ENCODE data around the gene FAM216A. TPM values are rescaled to one million over a fixed set of nuclear protein-coding genes. Genes with fewer than 3 reads are reported as not detected.

FAM216A gene
- total and polyA plus RNA-seq, 5 donors from 2014 or later = 3.1 to 9.8 (median 4.3) TPM

DNA sequence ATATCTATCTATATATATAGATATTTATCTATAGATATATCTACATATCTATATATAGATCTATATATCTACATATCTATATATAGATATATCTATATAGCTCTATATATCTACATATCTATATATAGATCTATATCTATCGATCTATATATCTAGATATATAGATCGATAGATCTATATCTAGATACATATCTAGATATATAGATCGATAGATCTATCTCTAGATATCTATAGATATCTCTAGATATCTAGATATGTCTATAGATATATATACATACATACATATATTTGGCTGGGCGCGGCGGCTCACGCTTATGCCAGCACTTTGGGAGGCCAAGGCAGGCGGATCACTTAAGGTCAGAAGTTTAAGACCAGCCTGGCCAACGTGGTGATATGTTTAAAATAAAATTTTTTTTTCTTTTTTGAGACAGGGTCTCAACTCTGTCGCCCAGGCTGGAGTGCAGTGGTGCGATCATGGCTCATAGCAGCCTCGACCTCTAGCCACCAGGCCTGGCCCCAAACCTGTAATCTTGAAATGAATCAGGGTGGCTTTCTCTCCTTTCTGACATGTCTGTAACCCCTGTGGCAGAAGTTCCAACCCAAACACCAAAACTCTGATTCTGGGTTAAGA lies 36.6 kb upstream of the FAM216A start:
- Histone ChIP-seq H3K4me1 (ENCODE audit: control insufficient read depth, insufficient read depth, low read length, poor library complexity, severe bottlenecking) (peaks cover 3% of the 10 kb centered on the region), H3K9me3 (ENCODE audit: control insufficient read depth in 2 of 2, low read length in 2 of 2) (no peaks in the 10 kb centered on the region), H3K4me3 (ENCODE audit: low read depth, low read length) (no peak overlapping the region), H3K27ac (ENCODE audit: insufficient read depth, low read length, poor library complexity, severe bottlenecking) (peak overlapping the region; percentile 57), H3K36me3 (ENCODE audit: control insufficient read depth, insufficient read depth, low read length) (peaks cover 15% of the 10 kb centered on the region), H3K27me3 (ENCODE audit: control insufficient read depth, insufficient read depth, low read length) (no peaks in the 10 kb centered on the region)
- ATAC-seq (ENCODE audit: low read depth in 2 of 2) = no peak
- H3K9me3 Mint-ChIP-seq = no peaks in the 10 kb centered on the region
- H3K27ac Mint-ChIP-seq = peak overlapping the region in 1 of 3 donors; percentile 99
- DNase-seq = no peak
- peaks cover 15% of the 10 kb centered on the region for H3K36me3 Mint-ChIP-seq
- peaks cover 0 to 7% (median 3%) of the 10 kb centered on the region in 4 donors for H3K4me1 Mint-ChIP-seq
- peaks cover 4% of the 10 kb centered on the region for H3K27me3 Mint-ChIP-seq
- peak overlapping the region in 1 of 4 donors; percentile 87 for H3K4me3 Mint-ChIP-seq

DNA sequence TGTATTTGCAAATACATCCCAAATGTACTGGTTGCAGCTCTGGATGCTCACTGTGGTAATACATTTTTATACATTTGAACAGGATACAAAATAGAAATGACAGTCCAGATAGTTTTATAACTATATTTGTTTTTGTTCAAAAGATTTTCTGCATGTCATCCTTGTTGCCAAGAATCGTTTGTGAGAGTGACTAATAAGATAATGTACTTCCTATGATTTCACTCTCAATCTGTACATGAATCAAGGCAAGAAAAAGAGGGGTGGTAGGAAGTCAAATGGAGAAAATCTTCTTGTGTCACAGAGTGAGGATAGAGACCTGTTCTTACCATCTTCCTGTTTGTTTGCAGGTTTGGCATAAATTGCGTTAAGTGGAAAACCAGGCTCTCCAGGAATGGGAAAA lies 32.4 kb upstream of the FAM216A start:
- Mint-ChIP-seq H3K4me3 (no peak overlapping the region), H3K36me3 (peaks cover 29% of the 10 kb centered on the region), H3K27me3 (no peaks in the 10 kb centered on the region), H3K27ac (no peak overlapping the region), H3K9me3 (no peaks in the 10 kb centered on the region), H3K4me1 (peaks cover 0 to 5% (median 2%) of the 10 kb centered on the region in 4 donors)
- Histone ChIP-seq H3K36me3 (ENCODE audit: control insufficient read depth, insufficient read depth, low read length) (peaks cover 51% of the 10 kb centered on the region), H3K9me3 (ENCODE audit: control insufficient read depth in 2 of 2, low read length in 2 of 2) (no peaks in the 10 kb centered on the region), H3K27me3 (ENCODE audit: control insufficient read depth, insufficient read depth, low read length) (no peaks in the 10 kb centered on the region), H3K27ac (ENCODE audit: insufficient read depth, low read length, poor library complexity, severe bottlenecking) (no peak overlapping the region), H3K4me3 (ENCODE audit: low read depth, low read length) (no peak overlapping the region), H3K4me1 (ENCODE audit: control insufficient read depth, insufficient read depth, low read length, poor library complexity, severe bottlenecking) (peaks cover 1% of the 10 kb centered on the region)
- ATAC-seq (ENCODE audit: low read depth in 2 of 2) = no peak
- no peak for DNase-seq

DNA sequence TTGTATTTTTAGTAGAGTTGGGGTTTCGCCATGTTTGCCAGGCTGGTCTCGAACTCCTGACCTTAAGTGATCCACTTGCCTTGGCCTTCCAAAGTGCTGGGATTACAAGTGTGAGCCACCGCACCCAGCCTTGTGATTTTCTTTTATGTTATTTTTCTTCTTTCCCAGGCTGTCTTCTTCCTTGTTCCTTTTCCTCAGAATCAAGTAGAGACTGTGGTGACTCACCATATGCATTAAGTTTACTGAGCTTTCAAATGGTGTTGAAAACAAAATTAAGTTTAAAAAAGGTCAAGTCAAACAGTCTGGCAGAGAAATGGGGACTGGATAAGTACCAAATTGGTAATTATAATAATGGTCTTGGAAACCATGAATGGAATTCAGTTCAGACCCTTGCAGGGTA lies 24.2 kb upstream of the FAM216A start:
- no peak for DNase-seq
- H3K27ac Mint-ChIP-seq = no peak overlapping the region
- Histone ChIP-seq H3K27me3 (ENCODE audit: control insufficient read depth, insufficient read depth, low read length) (no peaks in the 10 kb centered on the region), H3K27ac (ENCODE audit: insufficient read depth, low read length, poor library complexity, severe bottlenecking) (no peak overlapping the region), H3K4me1 (ENCODE audit: control insufficient read depth, insufficient read depth, low read length, poor library complexity, severe bottlenecking) (peaks cover 28% of the 10 kb centered on the region), H3K36me3 (ENCODE audit: control insufficient read depth, insufficient read depth, low read length) (peaks cover 59% of the 10 kb centered on the region), H3K9me3 (ENCODE audit: control insufficient read depth in 2 of 2, low read length in 2 of 2) (no peaks in the 10 kb centered on the region), H3K4me3 (ENCODE audit: low read depth, low read length) (no peak overlapping the region)
- ATAC-seq (ENCODE audit: low read depth in 2 of 2) = no peak
- H3K4me3 Mint-ChIP-seq = peak overlapping the region in 1 of 4 donors; percentile 88
- H3K36me3 Mint-ChIP-seq = peaks cover 24% of the 10 kb centered on the region
- no peaks in the 10 kb centered on the region for H3K9me3 Mint-ChIP-seq
- peaks cover 8 to 40% (median 29%) of the 10 kb centered on the region in 4 donors for H3K4me1 Mint-ChIP-seq
- no peaks in the 10 kb centered on the region for H3K27me3 Mint-ChIP-seq

GRCh38 chr12:110449799-110450497 lies 18.7 kb upstream of the FAM216A start, which contains the start of gene ARPC3:
Gene ARPC3 (minus strand): TSS chr12:110450337. CDS start chr12:110450260, 77 bp downstream.
- peak within 1 kb of the TSS; percentile 93 for H3K27ac ChIP-seq (ENCODE audit: insufficient read depth, low read length, poor library complexity, severe bottlenecking)
- H3K36me3 ChIP-seq (ENCODE audit: control insufficient read depth, insufficient read depth, low read length) = peaks cover 14% of the 10 kb centered on the region
- H3K9me3 ChIP-seq (ENCODE audit: control insufficient read depth in 2 of 2, low read length in 2 of 2) = no peaks in the 10 kb centered on the region
- peaks cover 5 to 51% (median 35%) of the 10 kb centered on the region in 4 donors for H3K4me1 Mint-ChIP-seq
- H3K27ac Mint-ChIP-seq = peak within 1 kb of the TSS; percentile 97 to 100 (median 98)
- H3K4me3 ChIP-seq (ENCODE audit: low read depth, low read length) = peak within 1 kb of the TSS; percentile 95
- peak; percentile 92 to 98 (median 94) for DNase-seq
- H3K27me3 Mint-ChIP-seq = no peaks in the 10 kb centered on the region
- H3K27me3 ChIP-seq (ENCODE audit: control insufficient read depth, insufficient read depth, low read length) = no peaks in the 10 kb centered on the region
- peak; percentile 98 to 99 for ATAC-seq (ENCODE audit: low read depth in 2 of 2)
- no peaks in the 10 kb centered on the region for H3K9me3 Mint-ChIP-seq
- peaks cover 21% of the 10 kb centered on the region for H3K36me3 Mint-ChIP-seq
- peaks cover 33% of the 10 kb centered on the region for H3K4me1 ChIP-seq (ENCODE audit: control insufficient read depth, insufficient read depth, low read length, poor library complexity, severe bottlenecking)
- H3K4me3 Mint-ChIP-seq = peak within 1 kb of the TSS; percentile 99 to 100 (median 100)

DNA sequence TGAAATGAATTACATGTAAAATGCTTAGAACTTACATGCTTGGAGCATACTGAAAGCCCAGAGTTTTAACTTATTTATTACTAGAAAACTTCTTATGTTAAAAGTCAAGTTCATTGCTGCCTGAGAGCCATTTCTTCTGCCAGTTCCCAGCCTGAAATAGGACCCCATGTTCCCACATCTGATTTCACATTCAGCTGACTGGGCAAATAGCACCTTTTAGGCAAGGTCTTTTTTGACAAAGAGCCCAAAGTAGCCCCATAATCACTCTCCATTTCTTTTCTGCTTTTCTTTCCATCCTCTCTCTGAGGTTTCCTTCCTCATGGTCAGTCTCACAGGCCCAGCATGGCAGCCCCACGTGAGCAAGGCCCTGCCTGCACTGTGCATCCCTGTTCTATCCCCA lies 17.4 kb upstream of the FAM216A start:
- peaks cover 13% of the 10 kb centered on the region for H3K36me3 ChIP-seq (ENCODE audit: control insufficient read depth, insufficient read depth, low read length)
- Mint-ChIP-seq H3K4me1 (peaks cover 0 to 44% (median 29%) of the 10 kb centered on the region in 4 donors), H3K36me3 (peaks cover 20% of the 10 kb centered on the region), H3K27me3 (no peaks in the 10 kb centered on the region), H3K9me3 (no peaks in the 10 kb centered on the region), H3K4me3 (peak overlapping the region; percentile 86 to 100 (median 99)), H3K27ac (peak overlapping the region; percentile 78 to 100 (median 97))
- H3K27ac ChIP-seq (ENCODE audit: insufficient read depth, low read length, poor library complexity, severe bottlenecking) = no peak overlapping the region
- no peak for ATAC-seq (ENCODE audit: low read depth in 2 of 2)
- no peak overlapping the region for H3K4me3 ChIP-seq (ENCODE audit: low read depth, low read length)
- no peak for DNase-seq
- H3K9me3 ChIP-seq (ENCODE audit: control insufficient read depth in 2 of 2, low read length in 2 of 2) = no peaks in the 10 kb centered on the region
- H3K27me3 ChIP-seq (ENCODE audit: control insufficient read depth, insufficient read depth, low read length) = no peaks in the 10 kb centered on the region
- peaks cover 28% of the 10 kb centered on the region for H3K4me1 ChIP-seq (ENCODE audit: control insufficient read depth, insufficient read depth, low read length, poor library complexity, severe bottlenecking)

DNA sequence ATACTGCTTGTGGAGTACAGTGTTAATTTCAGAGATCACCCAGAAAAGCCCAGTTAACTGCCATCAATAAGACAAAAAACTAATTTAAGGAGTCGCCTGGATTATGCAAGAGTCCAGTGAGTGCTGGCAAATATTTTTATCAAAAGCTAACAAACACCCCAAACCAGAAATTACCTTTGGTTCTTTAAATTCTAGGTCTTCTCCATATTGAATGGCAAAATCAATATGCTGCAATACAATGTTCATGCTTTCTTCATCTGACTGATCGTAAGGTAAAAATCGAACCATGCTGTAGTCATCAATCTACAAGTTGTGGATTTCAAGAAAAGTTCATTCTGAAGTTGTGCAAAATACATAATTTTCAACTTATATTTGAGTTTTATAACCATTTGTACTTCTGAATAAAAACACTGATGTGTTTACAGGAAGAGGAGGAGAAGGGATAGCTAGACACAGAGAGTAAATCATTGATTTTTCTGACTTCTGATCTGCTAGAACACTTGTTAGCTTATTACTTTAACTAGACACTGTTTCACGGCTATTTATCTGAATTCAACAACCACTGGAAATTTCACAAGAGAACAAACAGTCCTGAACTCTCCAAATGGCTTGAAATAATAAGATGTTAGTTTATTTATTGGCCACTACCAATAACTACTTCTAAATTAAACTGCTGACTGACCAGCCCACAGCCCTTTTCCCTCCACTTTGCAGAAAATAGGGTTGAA lies 14.9 kb upstream of the FAM216A start:
- no peak overlapping the region for H3K4me3 Mint-ChIP-seq
- no peaks in the 10 kb centered on the region for H3K9me3 ChIP-seq (ENCODE audit: control insufficient read depth in 2 of 2, low read length in 2 of 2)
- no peak for DNase-seq
- H3K9me3 Mint-ChIP-seq = no peaks in the 10 kb centered on the region
- no peak overlapping the region for H3K27ac ChIP-seq (ENCODE audit: insufficient read depth, low read length, poor library complexity, severe bottlenecking)
- H3K27me3 ChIP-seq (ENCODE audit: control insufficient read depth, insufficient read depth, low read length) = no peaks in the 10 kb centered on the region
- H3K4me3 ChIP-seq (ENCODE audit: low read depth, low read length) = no peak overlapping the region
- peaks cover 12% of the 10 kb centered on the region for H3K4me1 ChIP-seq (ENCODE audit: control insufficient read depth, insufficient read depth, low read length, poor library complexity, severe bottlenecking)
- peaks cover 12% of the 10 kb centered on the region for H3K36me3 ChIP-seq (ENCODE audit: control insufficient read depth, insufficient read depth, low read length)
- H3K36me3 Mint-ChIP-seq = peaks cover 14% of the 10 kb centered on the region
- no peaks in the 10 kb centered on the region for H3K27me3 Mint-ChIP-seq
- no peak for ATAC-seq (ENCODE audit: low read depth in 2 of 2)
- H3K27ac Mint-ChIP-seq = no peak overlapping the region
- peaks cover 0 to 24% (median 16%) of the 10 kb centered on the region in 4 donors for H3K4me1 Mint-ChIP-seq

- Histone ChIP-seq H3K4me3 (ENCODE audit: low read depth, low read length) (no peak overlapping the region), H3K9me3 (ENCODE audit: control insufficient read depth in 2 of 2, low read length in 2 of 2) (no peaks in the 10 kb centered on the region), H3K27ac (ENCODE audit: insufficient read depth, low read length, poor library complexity, severe bottlenecking) (no peak overlapping the region), H3K36me3 (ENCODE audit: control insufficient read depth, insufficient read depth, low read length) (peaks cover 29% of the 10 kb centered on the region), H3K27me3 (ENCODE audit: control insufficient read depth, insufficient read depth, low read length) (no peaks in the 10 kb centered on the region), H3K4me1 (ENCODE audit: control insufficient read depth, insufficient read depth, low read length, poor library complexity, severe bottlenecking) (no peaks in the 10 kb centered on the region)
- Mint-ChIP-seq H3K4me1 (peaks cover 0 to 11% (median 7%) of the 10 kb centered on the region in 4 donors), H3K27ac (peak overlapping the region in 1 of 3 donors; percentile 51), H3K36me3 (peaks cover 27% of the 10 kb centered on the region), H3K4me3 (no peak overlapping the region), H3K9me3 (no peaks in the 10 kb centered on the region), H3K27me3 (no peaks in the 10 kb centered on the region)
- DNase-seq (no peak), ATAC-seq (ENCODE audit: low read depth in 2 of 2) (no peak)
These were observed 9.9 kb upstream of the FAM216A start for GRCh38 chr12:110458756-110459155.

All from CD4-positive, CD25-positive, alpha-beta regulatory T cell (primary cell).